Endothelial cell of umbilical vein (primary cell): ENCODE measurements around the gene ZNF74. TPM values are rescaled to one million over a fixed set of nuclear protein-coding genes. Genes with fewer than 3 reads are reported as not detected.

ENCODE experiments used
- BruUV-seq: library from RNA; stranded (reverse); fragments of 400-500 nt; replicated peaks from 2 replicates; lab custom pipeline; 2021; lab: Mats Ljungman, UMichigan
- CTCF ChIA-PET: fragments of 300-600, 350-600 bp; sonication (Branson Sonifier 250); formaldehyde crosslinking; loops from one replicate; lab custom pipeline; 2021; ENCODE audit warnings: antibody characterized with exemption, inconsistent platforms; lab: Charles Lee
- POLR2A ChIA-PET: fragments of 300-600, 350-600 bp; sonication (Branson Sonifier 250); formaldehyde crosslinking; loops from one replicate; lab custom pipeline; 2021; ENCODE audit warnings: antibody characterized with exemption, inconsistent platforms; lab: Charles Lee
- DNase-seq: peaks from one replicate; pipeline ENCODE4 v3.0.0-alpha.2; 2011; ENCODE audit warnings: low read depth, low spot score
- FAIRE-seq: peaks from 2 replicates; lab custom pipeline; 2011; peaks lifted over from hg19 to GRCh38; lab: Jason Lieb, UNC
- H2AFZ ChIP-seq: 2 replicates; pipeline ENCODE4 v1.6.0; 2012; ENCODE audit warnings: low read depth, low read length, control low read depth, inconsistent platforms
- H3K27ac ChIP-seq: 2 replicates; pipeline ENCODE4 v1.5.1; 2011; ENCODE audit warnings: low read depth, mild to moderate bottlenecking, control low read depth, low read length, moderate library complexity; ENCODE audit not compliant: insufficient read depth
- H3K27me3 ChIP-seq, 2 experiments: 2 replicates each; pipeline versions ENCODE4 v1.6.0 to v1.6.1; 2011; ENCODE audit warnings: low read length in 2 of 2, mixed read lengths in 1 of 2; ENCODE audit not compliant: control insufficient read depth in 2 of 2, insufficient read depth in 2 of 2
- H3K36me3 ChIP-seq, 2 experiments: 2 replicates in 1 of 2; 3 replicates in 1 of 2; pipeline ENCODE4 v1.5.1; 2011; ENCODE audit warnings: low read length in 2 of 2, mild to moderate bottlenecking in 1 of 2, moderate library complexity in 1 of 2; ENCODE audit not compliant: control insufficient read depth in 2 of 2, insufficient read depth in 2 of 2; ENCODE audit errors: extremely low read depth in 1 of 2
- H3K4me1 ChIP-seq: 3 replicates; pipeline ENCODE4 v1.5.1; 2011; ENCODE audit warnings: mild to moderate bottlenecking, low read length; ENCODE audit not compliant: control insufficient read depth, insufficient read depth; ENCODE audit errors: extremely low read depth
- H3K4me2 ChIP-seq: 2 replicates; pipeline ENCODE4 v1.6.1; 2011; ENCODE audit warnings: low read length, control low read depth, mixed read lengths; ENCODE audit not compliant: insufficient read depth
- H3K4me3 ChIP-seq, 3 experiments: fragments of 200-600 bp in 1 of 3; sonication (generic), shearing (Covaris generic) in 1 of 3; replicated peaks in 1 of 3; 2 replicates each; pipeline ENCODE4 v1.5.1; 2011 to 2016; ENCODE audit warnings: control low read depth in 3 of 3, low read length in 3 of 3, mild to moderate bottlenecking in 2 of 3, inconsistent platforms in 1 of 3, low read depth in 1 of 3, moderate library complexity in 1 of 3; ENCODE audit not compliant: insufficient read depth in 1 of 3
- H3K79me2 ChIP-seq: 2 replicates; pipeline ENCODE4 v1.6.0; 2012; ENCODE audit warnings: low read length, inconsistent platforms; ENCODE audit not compliant: control insufficient read depth, insufficient read depth
- H3K9ac ChIP-seq: replicated peaks from 2 replicates; pipeline ENCODE3; 2011; ENCODE audit warnings: low read length, control low read depth; ENCODE audit not compliant: insufficient read depth; ENCODE audit errors: extremely low read depth
- H3K9me1 ChIP-seq: replicated peaks from 3 replicates; pipeline ENCODE4 v1.6.0; 2011; ENCODE audit warnings: mild to moderate bottlenecking, low read length; ENCODE audit not compliant: control insufficient read depth, insufficient read depth; ENCODE audit errors: extremely low read depth
- H3K9me3 ChIP-seq: replicated peaks from 2 replicates; pipeline ENCODE4 v1.5.1; 2012; ENCODE audit warnings: low read length, inconsistent platforms; ENCODE audit not compliant: control insufficient read depth, insufficient read depth
- H4K20me1 ChIP-seq: replicated peaks from 2 replicates; pipeline ENCODE3; 2011; ENCODE audit warnings: mild to moderate bottlenecking, low read length; ENCODE audit not compliant: control insufficient read depth, insufficient read depth; ENCODE audit errors: extremely low read depth
- EZH2 ChIP-seq: IDR thresholded peaks from 2 replicates; pipeline ENCODE4 v1.6.1; 2012; ENCODE audit warnings: borderline replicate concordance, low read depth, mild to moderate bottlenecking, moderate library complexity, low read length, inconsistent platforms; ENCODE audit not compliant: severe bottlenecking
- FOS ChIP-seq: IDR thresholded peaks from 2 replicates; pipeline ENCODE4 v1.6.1; 2011; ENCODE audit warnings: mild to moderate bottlenecking, low read length, moderate library complexity, borderline replicate concordance; ENCODE audit not compliant: insufficient read depth
- GATA2 ChIP-seq: IDR thresholded peaks from 2 replicates; pipeline ENCODE4 v1.7.0; 2011; ENCODE audit warnings: low read depth, mild to moderate bottlenecking, moderate library complexity, mixed read lengths, low read length; ENCODE audit not compliant: insufficient read length, insufficient read depth
- JUN ChIP-seq: IDR thresholded peaks from 2 replicates; pipeline ENCODE4 v1.6.1; 2011; ENCODE audit warnings: borderline replicate concordance, low read depth; ENCODE audit not compliant: insufficient read length, insufficient read depth
- MYC ChIP-seq: IDR thresholded peaks from one replicate; pipeline ENCODE4 v1.6.1; 2011; ENCODE audit warnings: mild to moderate bottlenecking, low read depth, low read length
- POLR2A ChIP-seq: IDR thresholded peaks from 2 replicates; pipeline ENCODE4 v1.6.1; 2012; ENCODE audit warnings: low read depth, mild to moderate bottlenecking, control low read depth, low read length
- POLR2AphosphoS5 ChIP-seq: IDR thresholded peaks from 2 replicates; pipeline ENCODE4 v1.6.1; 2012; ENCODE audit warnings: low read depth, mild to moderate bottlenecking, control low read depth, low read length, moderate library complexity; ENCODE audit not compliant: insufficient read depth
- dilution Hi-C: fragments of 300-500 bp; cut with MboI; formaldehyde crosslinking; loops from one replicate; pipeline ENCODE4 v1.15.0; 2019; ENCODE audit warnings: low sequenced_read_pairs; ENCODE audit not compliant: extremely low pct_ligation_motif_present
- intact Hi-C: fragments of 100-400 bp; cut with micrococcal nuclease; formaldehyde crosslinking; loops from one replicate; pipeline ENCODE4 v1.10.0; 2022
- polyA plus RNA-seq, 4 experiments: library from polyadenylated mRNA; depleted of rRNA in 3 of 4; stranded (reverse) in 3 of 4; unstranded in 1 of 4; fragments of >200 nt; gene quantifications; 2 replicates each; pipeline versions ENCODE4 v1.2.1 to v1.2.3, GENCODE V29; 2011 to 2012; ENCODE audit warnings: missing spikeins in 1 of 4
- total RNA-seq: library from RNA; stranded (reverse); gene quantifications from 2 replicates; pipeline ENCODE4 v1.2.3, GENCODE V29; 2021
- TF ChIP-seq, protein P1 (sequence below), 2 donors: IDR thresholded peaks; 1 replicate in 1 of 2; 2 replicates in 1 of 2; pipeline ENCODE4 v1.5.1; 2011; ENCODE audit warnings: low read length in 2 of 2, mild to moderate bottlenecking in 2 of 2, moderate library complexity in 2 of 2, control low read depth in 1 of 2, inconsistent platforms in 1 of 2, low read depth in 1 of 2; ENCODE audit not compliant: insufficient read depth in 1 of 2; ENCODE audit errors: extremely low read depth in 1 of 2
- TF ChIP-seq, protein P2 (sequence below): IDR thresholded peaks from 2 replicates; pipeline ENCODE4 v1.6.1; 2011; ENCODE audit not compliant: insufficient read depth, insufficient read length

Gene ZNF74
- total and polyA plus RNA-seq, 2 donors (not counting 3 experiments of a cell fraction or from before 2014, with no cell fraction given), result 8.6 to 13.4 TPM

- ChIA-PET CTCF (interaction anchor here (1.3 to 4.8 kb wide), 3 partner anchors 15 to 23 kb away, joined by 3 to 36 read pairs (median 15); no protein-coding TSS in a partner anchor), POLR2A (no interaction called here)
- no peaks in the 10 kb centered on the region for H3K9me1 ChIP-seq
- peaks cover 14% of the 10 kb centered on the region for H3K79me2 ChIP-seq
- H3K9me3 ChIP-seq, result no peaks in the 10 kb centered on the region
- no peak overlapping the region for H3K9ac ChIP-seq
- intact Hi-C loops, result no loop called here
- peaks cover 2% of the 10 kb centered on the region for H4K20me1 ChIP-seq
- BruUV-seq, result no TSS peak
- H2AFZ ChIP-seq, result no peak overlapping the region
- H3K4me2 ChIP-seq, result no peak overlapping the region
- H3K27me3 ChIP-seq, result no peaks in the 10 kb centered on the region
- no peak for FAIRE-seq
- dilution Hi-C loops, result no loop called here
- no peak for DNase-seq
- H3K4me1 ChIP-seq, result peaks cover 14% of the 10 kb centered on the region
- peaks cover 2 to 3% of the 10 kb centered on the region in 2 experiments for H3K36me3 ChIP-seq
- H3K4me3 ChIP-seq, result no peak overlapping the region
- TF ChIP-seq, protein P1, sequence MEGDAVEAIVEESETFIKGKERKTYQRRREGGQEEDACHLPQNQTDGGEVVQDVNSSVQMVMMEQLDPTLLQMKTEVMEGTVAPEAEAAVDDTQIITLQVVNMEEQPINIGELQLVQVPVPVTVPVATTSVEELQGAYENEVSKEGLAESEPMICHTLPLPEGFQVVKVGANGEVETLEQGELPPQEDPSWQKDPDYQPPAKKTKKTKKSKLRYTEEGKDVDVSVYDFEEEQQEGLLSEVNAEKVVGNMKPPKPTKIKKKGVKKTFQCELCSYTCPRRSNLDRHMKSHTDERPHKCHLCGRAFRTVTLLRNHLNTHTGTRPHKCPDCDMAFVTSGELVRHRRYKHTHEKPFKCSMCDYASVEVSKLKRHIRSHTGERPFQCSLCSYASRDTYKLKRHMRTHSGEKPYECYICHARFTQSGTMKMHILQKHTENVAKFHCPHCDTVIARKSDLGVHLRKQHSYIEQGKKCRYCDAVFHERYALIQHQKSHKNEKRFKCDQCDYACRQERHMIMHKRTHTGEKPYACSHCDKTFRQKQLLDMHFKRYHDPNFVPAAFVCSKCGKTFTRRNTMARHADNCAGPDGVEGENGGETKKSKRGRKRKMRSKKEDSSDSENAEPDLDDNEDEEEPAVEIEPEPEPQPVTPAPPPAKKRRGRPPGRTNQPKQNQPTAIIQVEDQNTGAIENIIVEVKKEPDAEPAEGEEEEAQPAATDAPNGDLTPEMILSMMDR (IDR thresholded peaks at IDR 0.05; ENCODE audit: extremely low read depth in 1 of 2, insufficient read depth in 1 of 2, low read depth in 1 of 2, low read length in 2 of 2), result no peak
- TF ChIP-seq FOS (no peak), MYC (no peak), JUN (no peak), GATA2 (no peak), POLR2A (no peak), POLR2AphosphoS5 (no peak), EZH2 (no peak)
- TF ChIP-seq, protein P2, sequence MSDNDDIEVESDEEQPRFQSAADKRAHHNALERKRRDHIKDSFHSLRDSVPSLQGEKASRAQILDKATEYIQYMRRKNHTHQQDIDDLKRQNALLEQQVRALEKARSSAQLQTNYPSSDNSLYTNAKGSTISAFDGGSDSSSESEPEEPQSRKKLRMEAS, result no peak
- H3K27ac ChIP-seq, result no peak overlapping the region
Measured at GRCh38 chr22:20433686-20434241, 39.8 kb downstream of the ZNF74 start.
